GM21528 (cell line): ENCODE measurements around the gene TARP.

Experiments used
- ATAC-seq: cut with Tn5 transposase; IDR thresholded peaks from one replicate; pipeline ENCODE4 v1.9.1; 2021; ENCODE audit warnings: mild to moderate bottlenecking, moderate library complexity; ENCODE audit not compliant: unreplicated experiment, low FRiP score

The TARP gene

GRCh38 chr7:38273286-38273995 is at the start of gene TARP:
TARP (minus strand) TSS chr7:38273636.
- no peak for ATAC-seq

- no peak for ATAC-seq
These were observed 49.7 kb upstream of the TARP start for GRCh38 chr7:38323156-38323555.

GRCh38 chr7:38322461-38322860 is 49.0 kb upstream of the TARP start:
- ATAC-seq: no peak

DNA sequence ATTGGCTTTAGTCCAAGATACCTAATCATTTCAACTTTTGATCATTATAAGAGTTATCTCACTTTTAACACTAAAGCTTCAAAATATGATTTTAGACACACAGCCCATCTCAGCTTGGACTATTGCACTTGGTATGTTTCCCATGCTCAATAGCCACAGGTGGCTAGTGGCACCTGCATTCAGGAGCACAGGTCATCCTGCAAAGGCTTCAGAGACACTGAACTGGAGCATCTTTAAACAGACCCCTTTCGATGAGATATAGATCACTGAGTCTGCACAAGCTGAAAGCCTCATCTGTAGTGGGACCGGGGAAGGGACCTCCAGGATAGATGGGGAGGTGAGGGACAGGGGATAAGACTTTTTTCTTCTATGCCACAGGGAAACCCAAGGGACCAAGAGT is 48.5 kb upstream of the TARP start:
- ATAC-seq: no peak

DNA sequence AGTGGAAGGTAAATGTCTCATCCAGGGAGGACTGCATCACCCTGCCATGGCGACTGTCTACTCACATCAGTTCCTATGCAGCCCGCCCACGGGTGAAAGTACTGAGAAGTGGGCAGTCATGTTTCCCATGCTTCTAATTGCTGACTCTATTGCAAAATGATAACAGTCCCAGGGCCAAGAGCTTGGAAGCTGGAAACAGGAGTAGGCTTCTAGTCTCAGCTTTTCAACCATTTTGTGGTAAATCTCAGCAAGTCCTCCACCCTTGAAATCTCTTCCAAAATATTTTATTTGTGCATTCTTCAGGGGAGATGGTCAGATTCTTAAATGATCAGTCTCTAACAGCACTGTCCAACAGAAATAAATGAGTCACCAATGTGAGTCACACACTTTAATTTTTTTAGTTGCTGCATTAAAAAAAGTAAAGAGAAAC is 48.1 kb upstream of the TARP start:
- no peak for ATAC-seq

GRCh38 chr7:38321050-38321449 is 47.6 kb upstream of the TARP start:
- no peak for ATAC-seq

- no peak for ATAC-seq
These were observed 46.4 kb upstream of the TARP start for GRCh38 chr7:38319873-38320272.

DNA sequence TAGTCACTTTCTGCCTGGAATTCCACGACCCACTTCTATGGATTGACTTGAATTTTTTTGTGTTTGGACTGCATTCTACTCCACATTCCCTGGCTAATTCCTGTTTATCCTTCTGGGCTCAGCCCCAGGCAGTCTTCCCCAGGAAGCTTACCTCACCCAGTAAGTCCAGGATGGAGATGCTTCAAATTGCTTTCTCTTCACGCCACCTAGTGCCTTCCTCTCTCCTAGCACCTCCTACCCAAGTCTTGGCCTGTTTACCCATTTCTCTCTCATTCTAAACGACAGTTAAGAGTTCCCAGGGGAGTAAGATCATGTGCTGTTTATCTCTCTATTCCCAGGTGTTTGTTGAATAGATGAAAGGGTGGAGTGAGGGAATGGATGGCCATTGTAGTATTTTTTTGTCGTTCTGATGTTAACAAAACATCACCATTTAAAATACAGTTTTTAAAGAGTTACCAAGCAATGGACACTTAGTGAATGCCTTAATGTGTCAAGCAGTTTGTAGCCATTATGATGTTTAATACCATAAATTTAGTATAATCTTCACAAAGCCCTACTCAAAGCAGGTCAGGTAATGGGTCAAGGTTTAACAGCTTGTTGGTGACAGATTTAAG is 45.5 kb upstream of the TARP start:
- ATAC-seq: peak; percentile 78

GRCh38 chr7:38318241-38318640 is 44.8 kb upstream of the TARP start:
- ATAC-seq: no peak

DNA sequence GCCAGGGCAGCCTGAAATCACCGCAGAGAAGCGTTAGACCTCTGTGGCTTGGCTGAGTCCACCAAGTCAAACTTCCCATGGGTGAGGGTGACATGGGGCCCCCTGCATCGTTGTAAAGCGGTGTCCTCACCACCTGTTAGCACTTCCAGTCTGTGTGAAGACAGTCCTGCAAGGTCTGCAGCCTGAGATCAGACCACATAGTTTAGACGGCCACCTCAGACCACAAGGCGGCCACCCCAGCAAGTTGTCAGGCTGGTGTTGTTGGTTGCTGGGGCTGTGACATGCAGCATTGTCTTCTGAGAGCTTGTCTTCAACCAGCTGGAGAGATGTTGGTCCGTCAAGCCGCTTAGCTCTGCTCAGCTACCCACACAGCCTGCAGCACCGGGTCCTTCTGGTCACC is 44.1 kb upstream of the TARP start:
- no peak for ATAC-seq

DNA sequence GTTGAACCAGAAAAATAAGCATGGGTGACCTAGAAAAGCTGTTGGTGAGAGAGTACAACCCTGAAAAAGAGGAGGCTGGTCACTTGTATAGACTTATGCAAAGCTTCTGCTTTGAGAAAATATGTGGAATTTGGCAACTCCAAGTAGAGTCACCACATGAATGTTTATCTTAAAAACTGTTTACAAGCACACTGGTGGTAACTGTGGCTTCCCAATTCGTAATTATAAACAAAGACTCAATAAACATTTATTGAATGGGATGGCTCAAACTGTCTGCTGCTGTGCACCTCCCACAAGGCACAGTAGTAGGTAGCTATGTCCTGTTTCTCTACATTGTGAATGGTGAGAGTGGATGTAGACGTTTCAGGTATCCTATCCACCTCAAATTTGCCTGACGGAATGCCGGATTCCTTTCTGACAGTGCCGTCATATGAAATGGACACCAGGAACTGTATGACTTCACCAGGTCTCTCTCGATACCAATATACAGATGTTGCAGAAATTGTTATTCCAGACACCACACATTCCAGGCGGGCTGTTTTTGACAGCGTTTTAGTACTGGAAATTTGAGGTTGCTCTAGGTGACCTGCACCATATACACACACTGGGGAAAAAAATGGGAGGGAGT is 43.4 kb upstream of the TARP start:
- ATAC-seq: no peak

DNA sequence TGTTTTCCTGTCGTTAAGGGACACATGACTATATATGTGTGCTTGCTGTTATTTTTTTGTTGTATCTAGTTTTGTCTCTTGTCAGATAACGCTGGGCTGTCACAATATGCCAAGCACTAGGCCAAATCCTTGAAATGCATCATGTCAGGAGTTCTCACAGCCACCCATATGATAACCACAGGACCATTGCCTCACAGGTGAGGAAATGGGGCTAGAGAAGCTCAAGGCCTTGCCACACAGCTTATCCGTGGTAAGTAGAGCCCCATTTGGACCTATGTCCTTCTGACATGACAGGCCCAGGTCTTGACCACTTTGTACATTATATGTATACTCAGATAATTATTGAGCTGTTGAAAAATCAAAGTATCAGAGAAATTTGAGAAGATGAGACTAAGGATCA is 42.0 kb upstream of the TARP start:
- no peak for ATAC-seq

GRCh38 chr7:38312821-38313220 is 39.4 kb upstream of the TARP start:
- no peak for ATAC-seq

- no peak for ATAC-seq
These were observed 38.0 kb upstream of the TARP start for GRCh38 chr7:38311329-38311937.

DNA sequence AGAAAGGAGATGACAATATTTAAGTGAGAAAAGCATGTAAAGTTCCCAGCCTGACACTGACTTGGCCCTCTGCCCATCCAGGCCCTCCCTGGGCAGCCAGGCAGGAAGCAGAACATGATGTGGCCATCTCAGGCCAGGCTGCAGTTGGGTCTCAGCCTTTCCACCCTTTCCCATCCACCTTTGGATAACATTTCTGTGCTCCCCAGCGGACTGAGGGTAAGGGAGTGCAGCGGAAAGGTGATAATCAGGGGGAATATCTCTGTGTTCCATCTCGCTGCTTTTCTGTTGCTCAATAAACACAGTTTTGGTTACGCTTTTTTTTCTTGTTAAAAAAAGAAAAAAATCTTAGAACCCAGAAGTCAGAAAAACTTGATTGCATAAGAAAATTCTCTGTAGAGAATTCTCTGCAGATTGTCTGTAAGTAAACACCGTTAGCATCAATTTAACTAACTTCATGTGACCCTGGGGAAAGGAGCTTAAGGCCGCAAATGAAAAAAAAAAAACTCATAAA is 37.2 kb upstream of the TARP start:
- ATAC-seq: no peak

DNA sequence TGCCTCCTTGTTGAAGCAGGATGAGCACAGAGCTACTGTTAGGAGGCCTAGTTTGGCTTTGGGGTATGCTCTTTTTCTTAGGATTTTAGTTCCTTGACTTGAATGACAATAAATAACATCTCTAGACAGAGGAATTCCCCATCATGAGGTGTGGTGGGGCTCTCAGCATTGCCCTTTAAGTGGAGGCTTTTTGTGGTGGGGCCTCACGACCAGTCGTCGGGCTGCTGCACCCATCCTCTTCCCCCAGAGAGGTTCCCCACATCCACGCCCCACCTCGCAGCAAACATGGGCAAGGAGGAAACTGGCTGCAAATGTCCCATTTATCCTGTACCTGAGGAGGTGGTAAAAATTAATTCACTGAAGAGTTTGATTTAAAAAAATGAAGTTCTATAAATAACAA is 36.1 kb upstream of the TARP start:
- ATAC-seq: no peak

GRCh38 chr7:38308140-38308539 is 34.7 kb upstream of the TARP start:
- ATAC-seq: no peak

DNA sequence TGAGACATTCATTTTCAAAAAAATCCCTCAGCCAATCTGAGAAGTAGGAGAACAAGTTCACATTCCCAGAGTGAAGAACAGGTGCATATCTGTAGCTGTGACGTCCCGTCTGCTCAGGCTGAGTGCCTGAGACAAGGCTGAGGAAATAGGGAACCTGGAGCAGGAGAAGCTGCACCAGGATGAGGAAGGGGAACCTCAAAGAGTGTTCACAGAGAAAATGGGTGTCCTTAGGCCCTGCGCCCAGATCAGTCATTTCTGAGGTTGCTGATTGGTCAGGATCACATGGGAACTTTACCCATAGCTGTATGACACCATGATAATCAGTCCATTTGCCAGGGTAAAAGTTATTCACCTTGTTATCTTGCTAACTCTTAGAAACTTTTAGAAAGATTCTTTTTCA is 34.2 kb upstream of the TARP start:
- no peak for ATAC-seq

GRCh38 chr7:38306914-38307313 is 33.5 kb upstream of the TARP start:
- no peak for ATAC-seq

GRCh38 chr7:38306171-38306570 is 32.7 kb upstream of the TARP start:
- no peak for ATAC-seq

DNA sequence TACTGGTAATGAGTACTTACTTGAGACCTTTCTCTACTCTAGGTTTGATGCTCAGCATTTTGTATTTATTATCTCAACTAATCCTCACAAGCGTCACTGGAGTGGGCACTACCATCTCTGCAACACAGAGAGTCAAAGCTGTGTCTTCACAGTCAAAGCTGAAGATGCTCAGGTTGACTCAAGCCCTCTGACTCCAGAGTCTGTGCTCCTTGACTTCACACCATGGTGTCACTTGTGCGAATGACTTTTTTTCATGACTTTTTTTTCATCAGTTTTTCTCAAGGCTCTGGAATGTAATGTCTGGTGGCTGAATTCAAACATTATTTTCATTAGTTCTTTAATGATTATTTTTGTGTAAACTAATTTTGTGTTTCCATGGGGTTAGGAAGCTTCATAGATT is 30.4 kb upstream of the TARP start:
- ATAC-seq: no peak
